Smooth muscle cell (in vitro differentiated cells): ENCODE data around the gene GRIK3. TPM values are rescaled to one million over a fixed set of nuclear protein-coding genes. Genes with fewer than 3 reads are reported as not detected.

Experiments used
- DNase-seq: peaks from one replicate; lab custom pipeline; 2025; ENCODE audit not compliant: unreplicated experiment; lab: John Stamatoyannopoulos, UW
- H2AFZ ChIP-seq: fragments of 200-600 bp; sonication (generic); 2 replicates; pipeline ENCODE4 v1.6.0; 2016; ENCODE audit warnings: antibody characterized with exemption, low read depth, mild to moderate bottlenecking
- H3F3A ChIP-seq: fragments of 200-600 bp; sonication (generic); 2 replicates; pipeline ENCODE4 v1.6.0; 2017; ENCODE audit warnings: antibody characterized with exemption, low read depth
- H3K27ac ChIP-seq: fragments of 200-600 bp; sonication (generic); 2 replicates; pipeline ENCODE4 v1.5.1; 2016; ENCODE audit warnings: low read depth, mild to moderate bottlenecking
- H3K27me3 ChIP-seq: fragments of 200-600 bp; sonication (generic); 2 replicates; pipeline ENCODE4 v1.6.1; 2016; ENCODE audit warnings: low read depth, mild to moderate bottlenecking
- H3K36me3 ChIP-seq: fragments of 200-600 bp; sonication (generic); 2 replicates; pipeline ENCODE4 v1.5.1; 2016; ENCODE audit warnings: low read depth
- H3K4me1 ChIP-seq: fragments of 200-600 bp; sonication (generic); 2 replicates; pipeline ENCODE4 v1.5.1; 2016; ENCODE audit warnings: low read depth
- H3K4me2 ChIP-seq: fragments of 200-600 bp; sonication (generic); 2 replicates; pipeline ENCODE4 v1.6.0; 2016; ENCODE audit warnings: mild to moderate bottlenecking
- H3K4me3 ChIP-seq: fragments of 200-600 bp; sonication (generic); 2 replicates; pipeline ENCODE4 v1.5.1; 2016; ENCODE audit warnings: mild to moderate bottlenecking
- H3K79me2 ChIP-seq: fragments of 200-600 bp; sonication (generic); 2 replicates; pipeline ENCODE4 v1.6.0; 2016; ENCODE audit warnings: low read depth, mild to moderate bottlenecking
- H3K9ac ChIP-seq: fragments of 200-600 bp; sonication (generic); 2 replicates; pipeline ENCODE4 v1.6.0; 2016; ENCODE audit warnings: low read depth
- H3K9me3 ChIP-seq: fragments of 200-600 bp; sonication (generic); replicated peaks from 2 replicates; pipeline ENCODE4 v1.5.1; 2016; ENCODE audit warnings: low read depth
- H4K20me1 ChIP-seq: fragments of 200-600 bp; sonication (generic); 2 replicates; pipeline ENCODE4 v1.6.0; 2016; ENCODE audit warnings: low read depth
- CTCF ChIP-seq: fragments of 200-600 bp; sonication (generic); IDR thresholded peaks from 2 replicates; pipeline ENCODE4 v1.5.1; 2017; ENCODE audit warnings: borderline replicate concordance, mild to moderate bottlenecking, antibody characterized with exemption; ENCODE audit not compliant: insufficient read depth, poor library complexity, severe bottlenecking
- WGBS: methylation state at CpG from one replicate; pipeline ENCODE4 v1.1.7; 2016; ENCODE audit warnings: low lambda C conversion rate; 5-methylcytosine and 5-hydroxymethylcytosine counted together
- polyA plus RNA-seq: library from polyadenylated mRNA; unstranded; fragments of >200 nt; fragmentation: Nextera tagmentation; extraction: Ambion mirVana; gene quantifications from 2 replicates; pipeline ENCODE4 v1.2.1, GENCODE V29; 2016
- total RNA-seq: library from RNA; depleted of rRNA; stranded (reverse); fragments of >200 nt; gene quantifications from 2 replicates; pipeline ENCODE4 v1.2.3, GENCODE V29; 2014

Gene GRIK3
- total and polyA plus RNA-seq, 2 experiments from 2014 or later: 0.04 TPM; not detected in 1

- Histone ChIP-seq H3K4me1 (no peaks in the 10 kb centered on the region), H3K9me3 (no peaks in the 10 kb centered on the region), H3K27ac (no peak overlapping the region), H3K9ac (no peak overlapping the region), H4K20me1 (no peaks in the 10 kb centered on the region), H3K4me2 (no peak overlapping the region), H3K36me3 (no peaks in the 10 kb centered on the region), H3K4me3 (no peak overlapping the region), H2AFZ (no peak overlapping the region), H3K27me3 (peaks cover 13% of the 10 kb centered on the region), H3K79me2 (no peaks in the 10 kb centered on the region), H3F3A (no peaks in the 10 kb centered on the region)
- TF ChIP-seq CTCF: no peak
- WGBS: 68% methylated on average over 4 of the region's 4 CpGs
- DNase-seq: no peak
These were observed 16.6 kb downstream of the GRIK3 start for GRCh38 chr1:37017720-37018119.

GRCh38 chr1:37016121-37016520, 18.2 kb downstream of the GRIK3 start:
- H3K79me2 ChIP-seq: no peaks in the 10 kb centered on the region
- no peaks in the 10 kb centered on the region for H3K36me3 ChIP-seq
- H2AFZ ChIP-seq: no peak overlapping the region
- H4K20me1 ChIP-seq: no peaks in the 10 kb centered on the region
- H3K9me3 ChIP-seq: no peaks in the 10 kb centered on the region
- no peaks in the 10 kb centered on the region for H3K4me1 ChIP-seq
- H3K27ac ChIP-seq: no peak overlapping the region
- peaks cover 13% of the 10 kb centered on the region for H3K27me3 ChIP-seq
- H3F3A ChIP-seq: no peaks in the 10 kb centered on the region
- no peak overlapping the region for H3K4me3 ChIP-seq
- no peak for DNase-seq
- no peak overlapping the region for H3K9ac ChIP-seq
- no peak for TF ChIP-seq CTCF
- H3K4me2 ChIP-seq: no peak overlapping the region

GRCh38 chr1:37015713-37016112, 18.6 kb downstream of the GRIK3 start:
- Histone ChIP-seq H3K4me1 (no peaks in the 10 kb centered on the region), H3K27ac (no peak overlapping the region), H3K36me3 (no peaks in the 10 kb centered on the region), H4K20me1 (no peaks in the 10 kb centered on the region), H3K4me3 (no peak overlapping the region), H3K9me3 (no peaks in the 10 kb centered on the region), H3K4me2 (no peak overlapping the region), H3K79me2 (no peaks in the 10 kb centered on the region), H3F3A (no peaks in the 10 kb centered on the region), H3K9ac (no peak overlapping the region), H3K27me3 (peaks cover 13% of the 10 kb centered on the region), H2AFZ (no peak overlapping the region)
- WGBS: 85% methylated on average over 7 of the region's 7 CpGs
- DNase-seq: no peak
- TF ChIP-seq CTCF: no peak

- Histone ChIP-seq H3K9me3 (no peaks in the 10 kb centered on the region), H3K27me3 (peaks cover 13% of the 10 kb centered on the region), H3K36me3 (no peaks in the 10 kb centered on the region), H3K4me1 (no peaks in the 10 kb centered on the region), H3K27ac (no peak overlapping the region), H3K4me3 (no peak overlapping the region), H3K4me2 (no peak overlapping the region), H3K9ac (no peak overlapping the region), H3K79me2 (no peaks in the 10 kb centered on the region), H4K20me1 (no peaks in the 10 kb centered on the region), H3F3A (no peaks in the 10 kb centered on the region), H2AFZ (no peak overlapping the region)
- no peak for TF ChIP-seq CTCF
- DNase-seq: no peak
- WGBS: 84% methylated on average over 6 of the region's 6 CpGs
These were observed 22.1 kb downstream of the GRIK3 start for GRCh38 chr1:37012226-37012625.
